Suppressor macrophage treated with lipopolysaccharide for 1 hour (primary cell): ENCODE measurements around the gene FOXN3.
"Not testable (repeated sequence)": the region's sequence is repeated elsewhere in the genome, so short reads cannot be mapped to it uniquely, and the experiment has no call there.

ENCODE experiments used
- DNase-seq, 3 donors: peaks; one replicate each; pipeline ENCODE4 v3.0.0-alpha.2; 2020 to 2022

The FOXN3 gene

DNA sequence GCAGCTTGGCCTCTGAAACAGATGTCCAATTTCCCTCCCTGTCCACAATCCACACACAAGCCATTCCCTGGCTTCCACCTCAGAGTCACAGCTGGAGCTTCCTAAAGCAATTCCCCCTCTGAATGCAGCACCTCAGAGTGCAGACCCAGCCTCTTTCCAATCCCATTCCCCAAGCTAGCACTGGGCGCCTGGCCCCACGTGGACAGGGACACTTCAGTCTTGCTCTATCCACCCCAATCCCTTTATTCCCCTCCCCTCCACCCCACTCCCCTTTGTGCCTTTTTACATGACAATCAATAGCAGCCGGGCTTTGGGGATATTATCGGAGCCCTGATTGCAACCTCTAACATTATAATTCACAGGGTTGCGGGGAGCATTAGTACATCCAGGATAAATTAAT, 300.0 kb downstream of the FOXN3 start:
- no peak for DNase-seq

DNA sequence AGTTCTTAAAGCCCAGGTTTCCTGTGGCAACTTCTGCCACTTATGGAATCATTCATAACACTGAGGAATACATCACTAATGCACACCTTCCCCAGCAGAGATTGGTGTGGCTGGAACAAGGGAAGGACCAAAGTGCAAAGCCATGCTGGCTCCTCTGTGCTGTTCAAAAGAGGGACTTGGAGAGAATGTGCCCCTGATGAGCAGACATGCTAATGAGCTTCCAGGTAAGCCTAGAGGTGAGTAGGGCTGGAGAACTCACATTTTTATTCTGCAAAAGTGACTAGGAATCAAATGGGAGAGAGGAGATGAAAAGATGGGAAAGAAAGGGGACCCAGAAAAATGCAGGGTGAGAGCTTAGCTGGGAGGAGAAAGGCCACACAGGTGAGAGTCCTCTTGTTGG, 302.9 kb downstream of the FOXN3 start:
- no peak for DNase-seq

DNA sequence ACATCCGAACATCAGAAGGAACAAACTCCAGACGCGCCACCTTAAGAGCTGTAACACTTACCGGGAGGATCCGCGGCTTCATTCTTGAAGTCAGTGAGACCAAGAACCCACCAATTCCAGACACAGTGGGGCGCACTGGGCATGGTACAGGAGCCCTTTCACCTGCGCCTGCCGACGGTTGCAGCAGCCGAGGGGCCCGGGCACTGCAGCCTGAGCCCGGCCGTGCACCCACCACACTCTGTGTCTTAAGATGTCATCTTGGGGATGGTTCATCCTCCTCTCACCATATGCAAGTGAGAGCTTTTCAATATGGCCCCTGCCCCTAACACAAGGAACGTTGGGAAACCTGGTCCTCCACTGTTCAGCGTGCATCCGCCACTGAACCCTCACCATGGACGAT, 304.3 kb downstream of the FOXN3 start:
- DNase-seq, result no peak

DNA sequence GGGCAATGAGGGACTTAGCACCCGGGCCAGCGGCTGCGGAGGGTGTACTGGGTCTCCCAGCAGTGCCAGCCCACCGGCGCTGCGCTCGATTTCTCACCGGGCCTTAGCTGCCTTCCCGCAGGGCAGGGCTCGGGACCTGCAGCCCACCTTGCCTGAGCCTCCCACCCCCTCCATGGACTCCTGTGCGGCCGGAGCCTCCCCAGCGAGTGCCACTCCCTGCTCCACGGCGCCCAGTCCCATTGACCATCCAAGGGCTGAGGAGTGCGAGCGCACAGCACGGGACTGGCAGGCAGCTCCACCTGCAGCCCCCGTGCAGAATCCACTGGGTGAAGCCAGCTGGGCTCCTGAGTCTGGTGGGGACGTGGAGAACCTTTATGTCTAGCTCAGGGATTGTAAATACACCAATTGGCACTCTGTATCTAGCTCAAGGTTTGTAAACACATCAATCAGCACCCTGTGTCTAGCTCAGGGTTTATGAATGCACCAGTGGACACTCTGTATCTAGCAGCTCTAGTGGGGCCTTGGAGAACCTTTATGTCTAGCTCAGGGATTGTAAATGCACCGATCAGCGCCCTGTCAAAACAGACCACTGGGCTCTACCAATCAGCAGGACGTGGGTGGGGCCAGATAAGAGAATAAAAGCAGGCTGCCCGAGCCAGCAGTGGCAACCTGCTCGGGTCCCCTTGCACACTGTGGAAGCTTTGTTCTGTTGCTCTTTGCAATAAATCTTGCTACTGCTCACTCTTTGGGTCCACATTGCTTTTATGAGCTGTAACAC, 305.1 kb downstream of the FOXN3 start:
- DNase-seq, result not testable (repeated sequence)

DNA sequence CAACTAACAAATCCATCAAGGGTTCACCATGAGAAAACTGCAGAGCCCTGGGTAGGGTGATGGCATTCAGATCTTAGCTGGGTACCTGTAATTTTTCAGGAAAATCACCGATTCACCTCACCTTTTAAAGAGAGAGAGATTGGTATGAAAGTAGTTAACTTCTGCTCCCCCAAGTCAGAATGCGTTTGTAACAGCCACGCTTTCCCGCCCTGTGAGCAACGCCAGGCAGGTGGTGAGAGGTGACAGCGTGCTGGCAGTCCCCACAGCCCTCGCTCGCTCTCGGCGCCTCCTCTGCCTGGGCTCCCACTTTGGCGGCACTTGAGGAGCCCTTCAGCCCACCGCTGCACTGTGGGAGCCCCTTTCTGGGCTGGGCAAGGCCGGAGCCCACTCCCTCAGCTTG, 305.8 kb downstream of the FOXN3 start:
- DNase-seq, result not testable (repeated sequence)

DNA sequence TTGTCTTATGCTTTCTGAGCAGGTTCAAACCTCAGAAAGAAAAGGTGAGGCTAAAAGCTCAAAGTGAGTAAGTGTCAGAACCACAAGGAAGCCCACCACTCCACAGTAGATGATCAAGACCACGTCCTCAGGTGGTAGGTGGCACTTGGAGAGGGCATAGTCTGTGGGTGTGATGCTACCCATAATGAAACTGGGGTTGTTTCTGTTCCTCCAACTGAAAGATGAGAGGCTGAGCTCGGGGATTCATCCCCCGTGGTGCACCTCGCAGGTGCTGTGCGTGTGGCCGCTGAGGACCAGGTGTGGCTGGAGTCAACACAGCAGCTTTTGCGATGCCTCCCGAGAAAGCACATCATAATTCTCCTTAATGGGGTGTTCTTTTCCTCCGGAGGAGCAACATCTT, 306.9 kb downstream of the FOXN3 start:
- DNase-seq, result no peak

DNA sequence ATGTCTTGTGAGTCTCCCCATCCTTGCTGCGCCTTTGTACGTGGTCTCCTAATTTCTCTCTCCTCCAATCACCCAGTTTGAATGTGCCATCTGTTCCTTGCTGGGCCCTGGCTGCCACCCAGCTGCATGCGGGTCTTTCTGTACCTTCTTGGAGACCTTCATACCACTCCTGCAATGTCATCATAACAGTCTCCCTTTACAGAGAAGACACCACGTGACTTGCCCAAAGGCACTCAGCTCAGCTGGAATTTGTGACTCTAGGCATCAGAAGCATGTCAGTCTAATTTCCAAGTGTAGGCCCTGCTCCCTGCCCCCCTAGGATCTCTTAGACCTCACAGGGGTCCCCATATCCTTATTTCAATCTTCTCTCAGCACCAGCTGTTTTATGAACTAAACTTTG, 308.4 kb downstream of the FOXN3 start:
- DNase-seq, result no peak

DNA sequence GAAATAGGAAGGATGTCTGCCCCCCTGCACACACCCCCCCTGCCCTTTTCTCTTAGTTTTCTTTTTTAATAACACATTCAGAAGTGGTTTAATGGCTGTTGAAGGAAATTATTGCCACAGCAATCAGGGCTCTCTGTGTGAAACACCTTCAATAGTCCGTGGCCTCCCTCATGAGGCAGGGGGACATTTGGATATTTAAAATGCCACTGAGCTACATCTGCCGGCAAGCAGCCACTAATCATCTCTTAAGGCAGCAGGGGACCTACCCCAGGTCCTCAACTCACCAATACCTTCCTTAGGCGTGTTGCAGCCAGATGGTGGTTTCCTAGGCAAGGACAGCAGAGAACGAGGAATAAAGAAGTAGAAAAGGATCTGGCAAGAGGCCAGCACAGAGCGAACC, 309.4 kb downstream of the FOXN3 start:
- no peak for DNase-seq
